GM18511 (cell line): ENCODE measurements around the gene CATSPERZ.
"Not testable (repeated sequence)": the region's sequence is repeated elsewhere in the genome, so short reads cannot be mapped to it uniquely, and the experiment has no call there.

Experiments
- ATAC-seq: cut with Tn5 transposase; IDR thresholded peaks from one replicate; pipeline ENCODE4 v1.9.1; 2021; ENCODE audit warnings: mild to moderate bottlenecking, moderate library complexity; ENCODE audit not compliant: unreplicated experiment

The CATSPERZ gene

DNA sequence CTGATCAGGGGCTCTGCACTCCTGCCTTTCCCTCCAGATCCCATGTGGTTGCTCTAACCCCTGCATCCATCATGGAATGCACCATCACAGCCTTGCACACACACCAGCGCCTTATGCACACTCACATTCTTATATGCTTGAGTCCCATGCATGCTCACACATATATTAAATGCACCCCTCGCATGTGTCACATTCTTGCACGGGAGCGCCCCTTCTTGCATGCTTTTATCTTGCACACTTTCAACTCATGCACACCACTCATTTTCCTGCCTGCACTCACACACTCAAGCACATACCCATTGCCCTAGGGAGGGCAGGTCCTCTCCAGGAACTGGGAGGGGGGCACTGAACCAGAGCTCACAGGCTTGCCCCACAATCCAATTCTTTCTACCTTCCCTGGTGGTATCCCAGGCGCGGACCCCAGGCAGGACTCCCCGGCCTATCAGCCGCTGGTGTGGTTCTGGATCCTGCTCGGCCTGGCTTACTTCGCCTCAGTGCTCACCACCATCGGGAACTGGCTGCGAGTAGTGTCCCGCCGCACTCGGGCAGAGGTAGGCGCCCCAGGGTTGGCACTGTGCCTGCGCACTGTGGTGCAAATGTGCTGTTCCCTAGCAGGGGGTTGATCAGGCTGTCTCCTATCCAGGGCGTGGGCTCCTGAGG, 2.3 kb upstream of the CATSPERZ start:
- no peak for ATAC-seq

GRCh38 chr11:64298966-64299846, 952 bp upstream of the CATSPERZ start:
- no peak for ATAC-seq

- no peak for ATAC-seq
These were observed 3.2 kb downstream of the CATSPERZ start for GRCh38 chr11:64303109-64304031.

GRCh38 chr11:64304032-64304315, 3.8 kb downstream of the CATSPERZ start:
- no peak for ATAC-seq

GRCh38 chr11:64304316-64305072, 4.3 kb downstream of the CATSPERZ start:
- ATAC-seq = peak; percentile 41

DNA sequence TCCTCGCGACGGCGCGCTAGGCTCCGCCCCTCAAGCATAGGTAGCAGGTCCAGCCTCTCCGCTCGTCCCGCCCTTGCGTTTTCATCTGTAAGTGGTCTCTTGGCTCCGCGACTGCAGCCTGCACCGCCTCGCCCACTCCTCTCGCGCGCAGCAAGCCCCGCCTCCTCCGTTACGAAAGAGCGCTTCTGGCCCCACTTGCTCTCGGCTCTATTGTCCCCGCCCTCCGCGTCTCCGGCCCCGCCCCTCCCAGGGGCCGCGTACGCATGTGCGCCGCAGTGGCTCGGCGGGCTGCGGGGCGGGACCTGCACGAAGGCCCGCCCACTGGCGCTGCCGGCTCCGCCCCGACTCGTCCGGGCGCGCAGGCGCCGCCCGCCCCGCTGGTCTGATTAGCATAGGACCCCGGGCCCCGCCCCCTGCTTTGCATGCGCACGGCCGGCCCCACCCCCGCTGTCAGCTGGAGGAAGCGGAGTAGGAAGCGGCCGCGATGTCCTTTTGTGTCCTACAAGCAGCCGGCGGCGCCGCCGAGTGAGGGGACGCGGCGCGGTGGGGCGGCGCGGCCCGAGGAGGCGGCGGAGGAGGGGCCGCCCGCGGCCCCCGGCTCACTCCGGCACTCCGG, 5.0 kb downstream of the CATSPERZ start, which contains the start of gene ESRRA:
ESRRA (plus strand) TSS at position 450 of the 616 bp plus-strand sequence. CDS start 1,656 bp downstream, outside the sequence.
- peak; percentile 63 for ATAC-seq

GRCh38 chr11:64305691-64306562, 5.8 kb downstream of the CATSPERZ start:
- peak; percentile 34 for ATAC-seq

GRCh38 chr11:64306563-64306875, 6.4 kb downstream of the CATSPERZ start:
- no peak for ATAC-seq

DNA sequence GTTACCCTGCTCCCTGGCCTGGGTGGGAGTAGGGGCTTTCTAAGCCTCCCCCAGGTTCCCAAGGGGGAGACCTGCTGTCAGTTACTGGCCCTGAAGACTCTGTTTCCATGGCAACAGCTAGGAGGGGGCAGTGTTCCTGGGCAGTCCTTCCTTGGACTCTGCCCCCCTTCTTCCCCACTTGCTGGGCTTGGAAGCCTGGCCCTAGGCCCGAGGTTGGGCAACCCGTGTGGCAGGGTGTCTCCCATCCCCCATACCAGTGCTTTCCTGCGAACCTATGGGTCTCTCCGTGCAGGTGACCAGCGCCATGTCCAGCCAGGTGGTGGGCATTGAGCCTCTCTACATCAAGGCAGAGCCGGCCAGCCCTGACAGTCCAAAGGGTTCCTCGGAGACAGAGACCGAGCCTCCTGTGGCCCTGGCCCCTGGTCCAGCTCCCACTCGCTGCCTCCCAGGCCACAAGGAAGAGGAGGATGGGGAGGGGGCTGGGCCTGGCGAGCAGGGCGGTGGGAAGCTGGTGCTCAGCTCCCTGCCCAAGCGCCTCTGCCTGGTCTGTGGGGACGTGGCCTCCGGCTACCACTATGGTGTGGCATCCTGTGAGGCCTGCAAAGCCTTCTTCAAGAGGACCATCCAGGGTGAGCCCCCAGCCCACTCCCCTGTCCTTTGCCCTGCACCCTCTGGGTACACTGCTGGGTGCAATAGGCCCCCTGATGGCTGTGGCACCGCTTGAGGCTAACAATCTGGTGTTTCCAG, 6.9 kb downstream of the CATSPERZ start:
- ATAC-seq = no peak

GRCh38 chr11:64307795-64308194, 7.6 kb downstream of the CATSPERZ start:
- ATAC-seq = not testable (repeated sequence)

DNA sequence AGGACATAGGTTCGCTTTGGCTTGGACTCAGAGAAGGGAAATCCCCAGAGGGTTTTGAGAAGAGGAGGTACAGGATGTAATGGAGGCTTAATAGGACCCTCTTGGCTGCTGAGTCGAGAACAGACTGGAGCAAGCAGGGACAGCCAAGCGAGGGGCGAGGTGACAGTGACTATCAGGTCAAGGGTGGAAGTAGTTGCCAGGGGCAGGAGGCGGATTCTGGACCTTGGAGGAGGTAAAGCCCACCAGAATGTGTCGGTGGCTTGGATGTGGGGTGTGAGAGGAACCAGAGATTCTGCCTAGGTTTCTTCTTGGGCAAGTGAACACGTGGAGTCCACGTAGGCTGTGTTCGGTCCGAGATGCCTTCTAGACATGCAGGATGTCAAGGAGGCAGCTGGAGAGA, 12.8 kb downstream of the CATSPERZ start:
- no peak for ATAC-seq

DNA sequence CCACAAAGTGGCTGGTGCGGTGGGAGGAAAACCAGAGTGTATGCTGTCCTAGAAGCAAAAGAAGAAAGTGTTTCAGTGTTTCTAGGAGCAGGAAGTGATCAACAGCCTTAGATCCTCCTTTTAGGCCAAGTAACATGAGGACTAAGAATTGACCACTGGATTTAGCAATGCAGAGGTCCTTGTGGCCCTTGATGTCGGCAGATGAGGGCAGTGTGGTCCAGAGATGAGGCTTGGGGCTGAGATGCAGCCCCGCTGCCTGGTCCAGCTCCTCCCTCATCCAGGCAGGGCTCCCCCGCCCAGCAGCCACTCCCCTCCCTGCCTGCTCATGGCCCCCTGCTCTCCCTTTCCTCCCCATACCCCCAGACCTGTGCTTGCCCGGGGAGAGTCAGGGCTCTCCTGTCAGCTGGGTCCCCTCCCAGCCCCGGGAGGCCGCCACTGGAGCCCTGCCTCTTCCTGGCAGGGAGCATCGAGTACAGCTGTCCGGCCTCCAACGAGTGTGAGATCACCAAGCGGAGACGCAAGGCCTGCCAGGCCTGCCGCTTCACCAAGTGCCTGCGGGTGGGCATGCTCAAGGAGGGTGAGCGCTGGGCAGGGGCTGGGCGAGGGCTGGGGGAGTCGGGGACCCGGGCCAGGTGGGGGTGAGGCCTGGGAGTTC, 13.5 kb downstream of the CATSPERZ start:
- no peak for ATAC-seq

DNA sequence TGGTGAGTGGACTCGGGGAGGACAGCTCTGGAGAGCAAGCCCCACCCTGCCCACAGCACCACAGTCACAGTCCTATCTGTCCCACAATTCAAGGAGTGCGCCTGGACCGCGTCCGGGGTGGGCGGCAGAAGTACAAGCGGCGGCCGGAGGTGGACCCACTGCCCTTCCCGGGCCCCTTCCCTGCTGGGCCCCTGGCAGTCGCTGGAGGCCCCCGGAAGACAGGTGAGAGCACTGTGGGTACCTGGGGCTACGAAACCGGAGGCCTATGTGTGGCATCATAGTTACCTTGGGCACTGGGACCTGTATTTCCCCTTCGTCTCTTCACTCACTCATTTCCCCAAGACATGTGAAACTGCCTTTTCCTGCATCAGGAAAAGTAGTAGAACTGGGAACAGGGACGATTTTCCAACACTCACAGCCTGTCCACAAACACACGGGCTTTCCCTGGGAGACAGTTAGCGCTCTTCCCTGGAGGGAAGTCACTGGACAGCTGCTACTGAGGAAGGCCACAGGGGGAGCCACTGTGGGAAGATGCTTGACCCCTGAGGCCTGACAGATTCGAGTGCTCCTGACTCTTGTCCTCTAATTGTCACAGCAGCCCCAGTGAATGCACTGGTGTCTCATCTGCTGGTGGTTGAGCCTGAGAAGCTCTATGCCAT, 14.1 kb downstream of the CATSPERZ start:
- ATAC-seq = no peak

DNA sequence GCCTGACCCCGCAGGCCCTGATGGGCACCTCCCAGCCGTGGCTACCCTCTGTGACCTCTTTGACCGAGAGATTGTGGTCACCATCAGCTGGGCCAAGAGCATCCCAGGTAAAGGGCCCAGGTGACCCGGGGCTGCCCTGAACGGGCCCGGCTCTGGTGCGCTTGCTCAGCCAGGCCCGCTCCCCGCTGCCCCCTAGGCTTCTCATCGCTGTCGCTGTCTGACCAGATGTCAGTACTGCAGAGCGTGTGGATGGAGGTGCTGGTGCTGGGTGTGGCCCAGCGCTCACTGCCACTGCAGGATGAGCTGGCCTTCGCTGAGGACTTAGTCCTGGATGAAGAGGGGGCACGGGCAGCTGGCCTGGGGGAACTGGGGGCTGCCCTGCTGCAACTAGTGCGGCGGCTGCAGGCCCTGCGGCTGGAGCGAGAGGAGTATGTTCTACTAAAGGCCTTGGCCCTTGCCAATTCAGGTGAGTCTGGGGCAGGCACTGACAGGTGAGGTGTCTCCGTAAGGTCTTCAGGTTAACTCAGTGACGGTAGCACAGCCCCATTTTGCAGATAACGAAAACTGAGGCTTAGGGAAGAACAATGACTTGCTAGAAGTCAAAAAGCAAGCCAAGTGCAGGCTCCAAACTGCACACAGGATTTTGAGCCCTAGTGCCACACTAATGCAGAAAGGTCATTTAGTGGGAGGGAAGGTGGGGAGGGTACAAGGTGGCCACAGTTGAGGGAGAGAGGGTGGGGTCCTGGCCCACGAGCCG, 14.8 kb downstream of the CATSPERZ start:
- no peak for ATAC-seq

DNA sequence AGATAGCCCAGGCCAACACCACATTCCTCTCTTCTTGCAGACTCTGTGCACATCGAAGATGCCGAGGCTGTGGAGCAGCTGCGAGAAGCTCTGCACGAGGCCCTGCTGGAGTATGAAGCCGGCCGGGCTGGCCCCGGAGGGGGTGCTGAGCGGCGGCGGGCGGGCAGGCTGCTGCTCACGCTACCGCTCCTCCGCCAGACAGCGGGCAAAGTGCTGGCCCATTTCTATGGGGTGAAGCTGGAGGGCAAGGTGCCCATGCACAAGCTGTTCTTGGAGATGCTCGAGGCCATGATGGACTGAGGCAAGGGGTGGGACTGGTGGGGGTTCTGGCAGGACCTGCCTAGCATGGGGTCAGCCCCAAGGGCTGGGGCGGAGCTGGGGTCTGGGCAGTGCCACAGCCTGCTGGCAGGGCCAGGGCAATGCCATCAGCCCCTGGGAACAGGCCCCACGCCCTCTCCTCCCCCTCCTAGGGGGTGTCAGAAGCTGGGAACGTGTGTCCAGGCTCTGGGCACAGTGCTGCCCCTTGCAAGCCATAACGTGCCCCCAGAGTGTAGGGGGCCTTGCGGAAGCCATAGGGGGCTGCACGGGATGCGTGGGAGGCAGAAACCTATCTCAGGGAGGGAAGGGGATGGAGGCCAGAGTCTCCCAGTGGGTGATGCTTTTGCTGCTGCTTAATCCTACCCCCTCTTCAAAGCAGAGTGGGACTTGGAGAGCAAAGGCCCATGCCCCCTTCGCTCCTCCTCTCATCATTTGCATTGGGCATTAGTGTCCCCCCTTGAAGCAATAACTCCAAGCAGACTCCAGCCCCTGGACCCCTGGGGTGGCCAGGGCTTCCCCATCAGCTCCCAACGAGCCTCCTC, 15.7 kb downstream of the CATSPERZ start:
- ATAC-seq = not testable (repeated sequence)
